ENCODE results near the gene PLXNA2.

PLXNA2 gene

GRCh38 chr1:208254862-208255261 is 10.7 kb upstream of the PLXNA2 start:
- DNase-seq (ENCODE audit: insufficient read length, low spot score): no peak
- TF ChIP-seq CTCF (IDR thresholded peaks at IDR 0.05; ENCODE audit: insufficient read depth, missing control alignments): no peak
- no peak for FAIRE-seq

- TF ChIP-seq CTCF (IDR thresholded peaks at IDR 0.05; ENCODE audit: insufficient read depth, missing control alignments): no peak
- FAIRE-seq: no peak
- DNase-seq (ENCODE audit: insufficient read length, low spot score): no peak
These were observed 10.2 kb upstream of the PLXNA2 start for GRCh38 chr1:208254376-208254775.

- no peak for TF ChIP-seq CTCF (IDR thresholded peaks at IDR 0.05; ENCODE audit: insufficient read depth, missing control alignments)
- FAIRE-seq: no peak
- DNase-seq (ENCODE audit: insufficient read length, low spot score): no peak
These were observed 8.8 kb upstream of the PLXNA2 start for GRCh38 chr1:208252836-208253576.

- FAIRE-seq (no peak), DNase-seq (ENCODE audit: insufficient read length, low spot score) (no peak)
- TF ChIP-seq CTCF (IDR thresholded peaks at IDR 0.05; ENCODE audit: insufficient read depth, missing control alignments): peak; percentile 29
These were observed 8.0 kb upstream of the PLXNA2 start for GRCh38 chr1:208251911-208252835.

- FAIRE-seq (no peak), DNase-seq (ENCODE audit: insufficient read length, low spot score) (no peak)
- TF ChIP-seq CTCF (IDR thresholded peaks at IDR 0.05; ENCODE audit: insufficient read depth, missing control alignments): no peak
These were observed 6.8 kb upstream of the PLXNA2 start for GRCh38 chr1:208251015-208251414.

GRCh38 chr1:208250613-208251012 is 6.4 kb upstream of the PLXNA2 start:
- TF ChIP-seq CTCF (IDR thresholded peaks at IDR 0.05; ENCODE audit: insufficient read depth, missing control alignments): no peak
- FAIRE-seq (no peak), DNase-seq (ENCODE audit: insufficient read length, low spot score) (no peak)
